Ovary (tissue), 3 donors: ENCODE data around the gene GALNT15.

Experiments used
- POLR2A ChIP-seq: fragments of 450-650 bp; IDR thresholded peaks from one replicate; pipeline ENCODE4 v1.6.1; 2017; ENCODE audit warnings: antibody characterized with exemption, mild to moderate bottlenecking, moderate library complexity
- TF ChIP-seq, protein P1 (sequence below), 3 donors: fragments of 450-650 bp in 2 of 3; fragments of 200-600 bp in 1 of 3; IDR thresholded peaks; one replicate each; pipeline versions ENCODE4 v1.5.1 to v1.8.0; 2016 to 2022; ENCODE audit warnings: antibody characterized with exemption in 3 of 3, mild to moderate bottlenecking in 1 of 3
- donor health status: DM: no; HTN: no; CAD: no.

DNA sequence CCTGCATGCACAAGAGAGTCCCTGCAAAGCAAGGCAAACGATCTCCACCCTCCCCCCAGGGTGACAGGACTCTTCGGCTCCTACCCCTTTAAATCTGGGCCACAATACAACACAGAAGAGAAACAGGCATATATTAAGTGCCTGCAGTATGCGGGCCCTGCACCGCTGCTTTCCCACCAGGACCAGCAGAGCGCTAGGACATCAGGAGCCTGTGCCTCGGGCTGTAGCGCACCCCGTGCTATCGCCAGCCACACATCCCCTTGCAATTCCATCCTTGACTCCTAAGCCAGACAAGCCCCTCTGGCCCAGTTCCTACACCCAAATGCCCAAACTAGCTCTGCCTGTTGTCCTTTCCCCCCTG lies 4.1 kb downstream of the GALNT15 start:
- TF ChIP-seq, protein P1, sequence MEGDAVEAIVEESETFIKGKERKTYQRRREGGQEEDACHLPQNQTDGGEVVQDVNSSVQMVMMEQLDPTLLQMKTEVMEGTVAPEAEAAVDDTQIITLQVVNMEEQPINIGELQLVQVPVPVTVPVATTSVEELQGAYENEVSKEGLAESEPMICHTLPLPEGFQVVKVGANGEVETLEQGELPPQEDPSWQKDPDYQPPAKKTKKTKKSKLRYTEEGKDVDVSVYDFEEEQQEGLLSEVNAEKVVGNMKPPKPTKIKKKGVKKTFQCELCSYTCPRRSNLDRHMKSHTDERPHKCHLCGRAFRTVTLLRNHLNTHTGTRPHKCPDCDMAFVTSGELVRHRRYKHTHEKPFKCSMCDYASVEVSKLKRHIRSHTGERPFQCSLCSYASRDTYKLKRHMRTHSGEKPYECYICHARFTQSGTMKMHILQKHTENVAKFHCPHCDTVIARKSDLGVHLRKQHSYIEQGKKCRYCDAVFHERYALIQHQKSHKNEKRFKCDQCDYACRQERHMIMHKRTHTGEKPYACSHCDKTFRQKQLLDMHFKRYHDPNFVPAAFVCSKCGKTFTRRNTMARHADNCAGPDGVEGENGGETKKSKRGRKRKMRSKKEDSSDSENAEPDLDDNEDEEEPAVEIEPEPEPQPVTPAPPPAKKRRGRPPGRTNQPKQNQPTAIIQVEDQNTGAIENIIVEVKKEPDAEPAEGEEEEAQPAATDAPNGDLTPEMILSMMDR (IDR thresholded peaks at IDR 0.05) = no peak
- no peak for TF ChIP-seq POLR2A
